ENCODE data around the gene RAB17.

GRCh38 chr2:237536083-237536415 lies 54.5 kb downstream of the RAB17 start:
- TF ChIP-seq REST (IDR thresholded peaks at IDR 0.05; ENCODE audit: insufficient read depth in 1 of 2, low read depth in 2 of 2, low read length in 2 of 2) = no peak
- TF ChIP-seq SIN3A (IDR thresholded peaks at IDR 0.05; ENCODE audit: borderline replicate concordance, insufficient read depth, low read length) = no peak
- no peak for TF ChIP-seq POLR2AphosphoS5 (IDR thresholded peaks at IDR 0.05; ENCODE audit: low read depth, low read length)
- TF ChIP-seq TAF1 (IDR thresholded peaks at IDR 0.05; ENCODE audit: borderline replicate concordance, insufficient read depth, low read length) = no peak
